H1 (cell line): ENCODE results near the gene SCRN1. TPM values are rescaled to one million over a fixed set of nuclear protein-coding genes. Genes with fewer than 3 reads are reported as not detected.

ENCODE experiments used
- CTCF ChIA-PET: fragments of 300-600 bp; sonication (Branson Sonifier 250); formaldehyde crosslinking; loops from one replicate; lab custom pipeline; 2021; ENCODE audit not compliant: partially characterized antibody; lab: Charles Lee
- POLR2A ChIA-PET: fragments of 300-600 bp; sonication (Branson Sonifier 250); formaldehyde crosslinking; loops from one replicate; lab custom pipeline; 2021; ENCODE audit warnings: inconsistent platforms; ENCODE audit not compliant: partially characterized antibody; lab: Charles Lee
- DNase-seq, 2 experiments: peaks; one replicate each; pipeline versions ENCODE4 v3.0.0 to v3.0.0-alpha.2; 2010 to 2022; ENCODE audit warnings: low spot score in 2 of 2, low read depth in 1 of 2, mixed read lengths in 1 of 2
- FAIRE-seq: peaks from 2 replicates; lab custom pipeline; 2011; peaks lifted over from hg19 to GRCh38; lab: Jason Lieb, UNC
- H2AFZ ChIP-seq: 2 replicates; pipeline ENCODE4 v1.8.1; 2012; ENCODE audit warnings: low read length, inconsistent platforms
- H2AK5ac ChIP-seq: 2 replicates; pipeline ENCODE4 v1.6.1; 2013; ENCODE audit warnings: low read depth, low read length
- H2BK120ac ChIP-seq: replicated peaks from 2 replicates; pipeline ENCODE3; 2013; ENCODE audit warnings: low read depth, low read length, inconsistent platforms
- H2BK12ac ChIP-seq: 2 replicates; pipeline ENCODE4 v1.6.1; 2013; ENCODE audit warnings: low read depth, low read length
- H2BK15ac ChIP-seq: 2 replicates; pipeline ENCODE4 v1.6.1; 2013; ENCODE audit warnings: low read length
- H2BK20ac ChIP-seq: 2 replicates; pipeline ENCODE4 v1.6.1; 2013; ENCODE audit warnings: low read length
- H2BK5ac ChIP-seq: 2 replicates; pipeline ENCODE4 v1.6.1; 2013; ENCODE audit warnings: low read depth, low read length
- H3K14ac ChIP-seq: 2 replicates; pipeline ENCODE4 v1.6.1; 2013; ENCODE audit warnings: inconsistent platforms; ENCODE audit not compliant: insufficient read length
- H3K18ac ChIP-seq: 2 replicates; pipeline ENCODE4 v1.6.1; 2013; ENCODE audit warnings: low read length; ENCODE audit errors: extremely low read depth
- H3K23ac ChIP-seq: 2 replicates; pipeline ENCODE4 v1.6.1; 2013; ENCODE audit warnings: inconsistent platforms; ENCODE audit not compliant: insufficient read length
- H3K23me2 ChIP-seq: 2 replicates; pipeline ENCODE4 v1.6.1; 2013; ENCODE audit warnings: low read depth, low read length
- H3K27ac ChIP-seq: 2 replicates; pipeline ENCODE4 v1.6.1; 2011; ENCODE audit warnings: low read depth, low read length, inconsistent platforms
- H3K27me3 ChIP-seq, 4 experiments: replicated peaks in 1 of 4; 1 replicate in 1 of 4; 2 replicates in 3 of 4; pipeline versions ENCODE4 v1.6.1 to v1.8.1; 2011 to 2013; ENCODE audit warnings: low read length in 3 of 4, mild to moderate bottlenecking in 3 of 4, inconsistent platforms in 2 of 4, mixed read lengths in 2 of 4, moderate library complexity in 1 of 4; ENCODE audit not compliant: control insufficient read depth in 3 of 4, insufficient read depth in 3 of 4; ENCODE audit errors: extremely low read depth in 1 of 4
- H3K36me3 ChIP-seq, 4 experiments: 2 replicates each; pipeline versions ENCODE4 v1.6.1 to v1.8.1; 2011 to 2013; ENCODE audit warnings: mild to moderate bottlenecking in 4 of 4, low read length in 3 of 4, moderate library complexity in 2 of 4, control low read depth in 1 of 4, inconsistent platforms in 1 of 4; ENCODE audit not compliant: insufficient read depth in 4 of 4, control insufficient read depth in 2 of 4
- H3K4ac ChIP-seq: replicated peaks from 2 replicates; pipeline ENCODE3; 2013; ENCODE audit warnings: low read length, low read depth, mixed read lengths, inconsistent platforms; ENCODE audit not compliant: insufficient read length
- H3K4me1 ChIP-seq, 4 experiments: replicated peaks in 1 of 4; 1 replicate in 1 of 4; 2 replicates in 3 of 4; pipeline versions ENCODE4 v1.6.1 to v1.8.1; 2011 to 2013; ENCODE audit warnings: low read length in 3 of 4, inconsistent platforms in 2 of 4, mixed read lengths in 1 of 4; ENCODE audit not compliant: insufficient read depth in 4 of 4, control insufficient read depth in 3 of 4
- H3K4me2 ChIP-seq, 2 experiments: 2 replicates each; pipeline versions ENCODE4 v1.6.1 to v1.8.1; 2011 to 2013; ENCODE audit warnings: low read depth in 2 of 2, low read length in 2 of 2, control low read depth in 1 of 2, inconsistent platforms in 1 of 2, mild to moderate bottlenecking in 1 of 2; ENCODE audit not compliant: insufficient read depth in 1 of 2
- H3K4me3 ChIP-seq, 4 experiments: fragments of 200-600, 300-600 bp in 1 of 4; sonication (generic), shearing (Covaris generic), sonication (Bioruptor Twin) in 1 of 4; 2 replicates each; pipeline versions ENCODE4 v1.5.1 to v1.8.1; 2011 to 2016; ENCODE audit warnings: low read length in 4 of 4, low read depth in 3 of 4, control low read depth in 2 of 4, inconsistent platforms in 2 of 4, mild to moderate bottlenecking in 2 of 4, mixed read lengths in 1 of 4, moderate library complexity in 1 of 4; ENCODE audit not compliant: insufficient read depth in 2 of 4; ENCODE audit errors: extremely low read depth in 1 of 4
- H3K56ac ChIP-seq: replicated peaks from 2 replicates; pipeline ENCODE3; 2013; ENCODE audit warnings: low read depth, mild to moderate bottlenecking, mixed read lengths, low read length, inconsistent platforms; ENCODE audit not compliant: insufficient read length
- H3K79me1 ChIP-seq: 2 replicates; pipeline ENCODE4 v1.6.1; 2013; ENCODE audit warnings: low read depth, low read length, control low read depth
- H3K79me2 ChIP-seq, 2 experiments: 2 replicates each; pipeline versions ENCODE4 v1.6.1 to v1.8.1; 2012 to 2013; ENCODE audit warnings: low read length in 2 of 2, mild to moderate bottlenecking in 2 of 2, inconsistent platforms in 1 of 2; ENCODE audit not compliant: insufficient read depth in 2 of 2, control insufficient read depth in 1 of 2
- H3K9ac ChIP-seq, 4 experiments: replicated peaks in 1 of 4; 1 replicate in 1 of 4; 2 replicates in 3 of 4; pipeline versions ENCODE4 v1.6.1 to v1.8.1; 2011 to 2013; ENCODE audit warnings: low read depth in 3 of 4, low read length in 3 of 4, control low read depth in 2 of 4, mild to moderate bottlenecking in 2 of 4, moderate library complexity in 2 of 4, inconsistent platforms in 1 of 4; ENCODE audit errors: extremely low read depth in 1 of 4
- H3K9me3 ChIP-seq, 2 experiments: 2 replicates each; pipeline versions ENCODE4 v1.6.1 to v1.8.1; 2012 to 2013; ENCODE audit warnings: mild to moderate bottlenecking in 2 of 2, moderate library complexity in 2 of 2, control low read depth in 1 of 2, inconsistent platforms in 1 of 2, low read depth in 1 of 2, low read length in 1 of 2, mixed read lengths in 1 of 2; ENCODE audit not compliant: insufficient read depth in 2 of 2
- H4K20me1 ChIP-seq, 2 experiments: replicated peaks in 1 of 2; 2 replicates each; pipeline versions ENCODE3 to v1.8.1; 2011 to 2013; ENCODE audit warnings: inconsistent platforms in 2 of 2, low read length in 2 of 2, mild to moderate bottlenecking in 1 of 2; ENCODE audit not compliant: insufficient read depth in 2 of 2, control insufficient read depth in 1 of 2
- H4K5ac ChIP-seq: 2 replicates; pipeline ENCODE4 v1.6.1; 2013; ENCODE audit warnings: low read length, low read depth, mixed read lengths, inconsistent platforms; ENCODE audit not compliant: insufficient read length
- H4K8ac ChIP-seq: 2 replicates; pipeline ENCODE4 v1.8.0; 2013; ENCODE audit warnings: mild to moderate bottlenecking, moderate library complexity, low read length, inconsistent platforms; ENCODE audit not compliant: insufficient read depth; ENCODE audit errors: extremely low read depth
- H4K91ac ChIP-seq: replicated peaks from 2 replicates; pipeline ENCODE3; 2013; ENCODE audit warnings: low read length, mixed read lengths, inconsistent platforms; ENCODE audit not compliant: insufficient read length
- GTF2F1 ChIP-seq: IDR thresholded peaks from 2 replicates; pipeline ENCODE4 v1.6.1; 2012; ENCODE audit warnings: low read depth, low read length, improper control_type of control experiment, borderline replicate concordance
- SAP30 ChIP-seq: fragments of 300-600 bp; sonication (generic); IDR thresholded peaks from 2 replicates; pipeline ENCODE4 v1.7.1; 2012; ENCODE audit warnings: low read length, moderate library complexity, mild to moderate bottlenecking, inconsistent platforms; ENCODE audit not compliant: insufficient read depth, insufficient replicate concordance
- SP1 ChIP-seq: IDR thresholded peaks from 2 replicates; pipeline ENCODE4 v1.6.1; 2011; ENCODE audit warnings: low read depth, low read length
- polyA plus RNA-seq, 7 experiments: library from polyadenylated mRNA; depleted of rRNA in 3 of 7; stranded (reverse) in 5 of 7; unstranded in 2 of 7; fragments of >200 nt in 5 of 7; fragments of 200-250 nt in 2 of 7; gene quantifications; 1 replicate in 5 of 7; 2 replicates in 1 of 7; 4 replicates in 1 of 7; pipeline versions ENCODE4 v1.2.1 to v1.2.3, GENCODE V29; 2011 to 2013; ENCODE audit warnings: missing spikeins in 2 of 7, mixed read lengths in 2 of 7
- total RNA-seq: library from RNA; stranded (reverse); fragmentation: NEBNext Ultra II Directional; extraction: Animal tissue kit (Norgen Biotek cat#: 25700); gene quantifications from 2 replicates; pipeline ENCODE4 v1.2.1, GENCODE V29; 2021

SCRN1 gene
- total and polyA plus RNA-seq, 2 of the 8 experiments (the other 6 are each of a cell fraction or from before 2014, with no cell fraction given) = 36.0 to 75.8 TPM

- Histone ChIP-seq H2BK120ac (no peak overlapping the region), H2BK15ac (no peak overlapping the region), H3K36me3 (peaks cover 0 to 8% (median 2%) of the 10 kb centered on the region in 4 experiments; a peak in 2 of 8 replicates), H2BK20ac (no peak overlapping the region), H2AFZ (no peak overlapping the region), H3K4me2 (no peak overlapping the region), H3K4me1 (peaks cover 0 to 4% (median 1%) of the 10 kb centered on the region in 4 experiments; a peak in 1 of 7 replicates), H4K5ac (no peak overlapping the region), H3K9ac (no peak overlapping the region), H3K4me3 (no peak overlapping the region), H3K79me2 (peaks cover 0 to 35% of the 10 kb centered on the region in 2 experiments; a peak in 2 of 4 replicates), H3K18ac (no peak overlapping the region), H4K91ac (no peak overlapping the region), H3K14ac (no peak overlapping the region), H3K23me2 (peaks cover 11% of the 10 kb centered on the region), H3K4ac (no peak overlapping the region), H2BK12ac (no peak overlapping the region), H4K20me1 (peaks cover 0 to 2% of the 10 kb centered on the region in 2 experiments), H2AK5ac (no peak overlapping the region), H2BK5ac (no peak overlapping the region), H4K8ac (no peak overlapping the region), H3K23ac (no peak overlapping the region), H3K27me3 (no peaks in the 10 kb centered on the region), H3K79me1 (no peaks in the 10 kb centered on the region), H3K56ac (no peak overlapping the region), H3K9me3 (no peaks in the 10 kb centered on the region), H3K27ac (no peak overlapping the region)
- DNase-seq = no peak
- FAIRE-seq = no peak
- ChIA-PET POLR2A (no interaction called here), CTCF (interaction anchor here (0.6 kb wide), 1 partner anchor 98 kb away, joined by 4 read pairs; no protein-coding TSS in a partner anchor)
- TF ChIP-seq SP1 (no peak), SAP30 (no peak), GTF2F1 (no peak)
These were observed 33.4 kb upstream of the SCRN1 start for GRCh38 chr7:30022991-30023390.
